ENCODE data around the gene GZF1.

GZF1 gene

GRCh38 chr20:23408957-23409356 is 47.0 kb downstream of the GZF1 start:
- Histone ChIP-seq H3K4me3 (ENCODE audit: low read depth, low read length) (no peak overlapping the region), H3K79me2 (peaks cover 74% of the 10 kb centered on the region), H3K27me3 (ENCODE audit: control insufficient read depth, insufficient read depth, low read length) (no peaks in the 10 kb centered on the region), H3K27ac (no peak overlapping the region), H3K4me2 (ENCODE audit: low read length) (no peak overlapping the region), H3K4me1 (peaks cover 9% of the 10 kb centered on the region), H3K9ac (no peak overlapping the region), H2AFZ (no peak overlapping the region), H3K9me3 (ENCODE audit: control insufficient read depth, low read length) (no peaks in the 10 kb centered on the region), H3K36me3 (ENCODE audit: control insufficient read depth, insufficient read depth, low read length) (no peaks in the 10 kb centered on the region)
- TF ChIP-seq CTCF (IDR thresholded peaks at IDR 0.05), result no peak

GRCh38 chr20:23409800-23410199 is 47.8 kb downstream of the GZF1 start:
- Histone ChIP-seq H3K9ac (no peak overlapping the region), H3K4me3 (ENCODE audit: low read depth, low read length) (no peak overlapping the region), H3K79me2 (peaks cover 70% of the 10 kb centered on the region), H2AFZ (no peak overlapping the region), H3K9me3 (ENCODE audit: control insufficient read depth, low read length) (no peaks in the 10 kb centered on the region), H3K4me2 (ENCODE audit: low read length) (no peak overlapping the region), H3K27ac (no peak overlapping the region), H3K4me1 (peaks cover 2% of the 10 kb centered on the region), H3K27me3 (ENCODE audit: control insufficient read depth, insufficient read depth, low read length) (no peaks in the 10 kb centered on the region), H3K36me3 (ENCODE audit: control insufficient read depth, insufficient read depth, low read length) (no peaks in the 10 kb centered on the region)
- TF ChIP-seq CTCF (IDR thresholded peaks at IDR 0.05), result no peak

GRCh38 chr20:23410916-23411695 is 49.1 kb downstream of the GZF1 start:
- H3K36me3 ChIP-seq (ENCODE audit: control insufficient read depth, insufficient read depth, low read length), result no peaks in the 10 kb centered on the region
- H3K9ac ChIP-seq, result no peak overlapping the region
- no peak overlapping the region for H2AFZ ChIP-seq
- H3K79me2 ChIP-seq, result peaks cover 66% of the 10 kb centered on the region
- H3K4me1 ChIP-seq, result peaks cover 2% of the 10 kb centered on the region
- H3K9me3 ChIP-seq (ENCODE audit: control insufficient read depth, low read length), result no peaks in the 10 kb centered on the region
- TF ChIP-seq CTCF (IDR thresholded peaks at IDR 0.05), result no peak
- H3K4me2 ChIP-seq (ENCODE audit: low read length), result no peak overlapping the region
- no peak overlapping the region for H3K4me3 ChIP-seq (ENCODE audit: low read depth, low read length)
- no peak overlapping the region for H3K27ac ChIP-seq
- no peaks in the 10 kb centered on the region for H3K27me3 ChIP-seq (ENCODE audit: control insufficient read depth, insufficient read depth, low read length)

GRCh38 chr20:23412026-23412425 is 50.0 kb downstream of the GZF1 start:
- Histone ChIP-seq H3K4me3 (ENCODE audit: low read depth, low read length) (no peak overlapping the region), H3K4me1 (peaks cover 2% of the 10 kb centered on the region), H3K4me2 (ENCODE audit: low read length) (no peak overlapping the region), H3K36me3 (ENCODE audit: control insufficient read depth, insufficient read depth, low read length) (no peaks in the 10 kb centered on the region), H3K79me2 (peaks cover 57% of the 10 kb centered on the region), H2AFZ (no peak overlapping the region), H3K27me3 (ENCODE audit: control insufficient read depth, insufficient read depth, low read length) (no peaks in the 10 kb centered on the region), H3K9me3 (ENCODE audit: control insufficient read depth, low read length) (no peaks in the 10 kb centered on the region), H3K27ac (no peak overlapping the region), H3K9ac (no peak overlapping the region)
- TF ChIP-seq CTCF (IDR thresholded peaks at IDR 0.05), result no peak

- peaks cover 2% of the 10 kb centered on the region for H3K4me1 ChIP-seq
- H3K27me3 ChIP-seq (ENCODE audit: control insufficient read depth, insufficient read depth, low read length), result no peaks in the 10 kb centered on the region
- no peak overlapping the region for H3K27ac ChIP-seq
- H2AFZ ChIP-seq, result no peak overlapping the region
- TF ChIP-seq CTCF (IDR thresholded peaks at IDR 0.05), result no peak
- no peaks in the 10 kb centered on the region for H3K36me3 ChIP-seq (ENCODE audit: control insufficient read depth, insufficient read depth, low read length)
- no peaks in the 10 kb centered on the region for H3K9me3 ChIP-seq (ENCODE audit: control insufficient read depth, low read length)
- no peak overlapping the region for H3K4me2 ChIP-seq (ENCODE audit: low read length)
- no peak overlapping the region for H3K4me3 ChIP-seq (ENCODE audit: low read depth, low read length)
- H3K9ac ChIP-seq, result no peak overlapping the region
- H3K79me2 ChIP-seq, result peaks cover 49% of the 10 kb centered on the region
Observed at GRCh38 chr20:23413862-23414422, 52.0 kb downstream of the GZF1 start.

Data from parathyroid adenoma (tissue), 2 donors.